ENCODE data around the gene VPS33A. TPM values are rescaled to one million over a fixed set of nuclear protein-coding genes. Genes with fewer than 3 reads are reported as not detected.

Gene VPS33A
- total and polyA plus RNA-seq, 10 of the 15 experiments (the other 5 are each of a cell fraction or from before 2014, with no cell fraction given) = 7.7 to 33.6 (median 21.6) TPM

- in situ Hi-C loops (cut with MboI) = no loop called here
- ATAC-seq = no peak; the same call in 2 of the 3 replicates
- Histone ChIP-seq H3K9ac (ENCODE audit: control insufficient read depth, insufficient read depth, low read length) (no peak overlapping the region), H3K4me3 (no peak overlapping the region), H3K27me3 (replicated peaks in 1 of 2; ENCODE audit: control insufficient read depth in 2 of 2, insufficient read depth in 2 of 2, low read length in 1 of 2) (no peaks in the 10 kb centered on the region), H3K4me2 (ENCODE audit: control insufficient read depth, insufficient read depth) (no peak overlapping the region), H3K27ac (ENCODE audit: control insufficient read depth, insufficient read depth) (no peak overlapping the region), H3K9me3 (replicated peaks; ENCODE audit: control insufficient read depth, insufficient read depth, low read length) (no peaks in the 10 kb centered on the region), H3K79me2 (ENCODE audit: control insufficient read depth, insufficient read depth, low read length) (no peaks in the 10 kb centered on the region), H2AFZ (ENCODE audit: control insufficient read depth, low read depth, low read length) (no peak overlapping the region), H3K4me1 (ENCODE audit: control insufficient read depth, insufficient read depth, low read length) (peaks cover 15% of the 10 kb centered on the region), H3K36me3 (ENCODE audit: control insufficient read depth in 2 of 2, insufficient read depth in 2 of 2, low read length in 1 of 2) (peaks cover 0 to 6% of the 10 kb centered on the region in 2 experiments; a peak in 2 of 4 replicates), H4K20me1 (ENCODE audit: control insufficient read depth, insufficient read depth) (no peaks in the 10 kb centered on the region)
- FAIRE-seq = no peak
- BruUV-seq (replicated peaks) = no TSS peak
- intact Hi-C loops (cut with micrococcal nuclease; ENCODE audit: unreplicated experiment) = no loop called here
- no peak for TF ChIP-seq SP1 (IDR thresholded peaks at IDR 0.05; ENCODE audit: low read depth, low read length)
- TF ChIP-seq, protein P1, sequence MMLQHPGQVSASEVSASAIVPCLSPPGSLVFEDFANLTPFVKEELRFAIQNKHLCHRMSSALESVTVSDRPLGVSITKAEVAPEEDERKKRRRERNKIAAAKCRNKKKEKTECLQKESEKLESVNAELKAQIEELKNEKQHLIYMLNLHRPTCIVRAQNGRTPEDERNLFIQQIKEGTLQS (IDR thresholded peaks at IDR 0.05; ENCODE audit: borderline replicate concordance, extremely low read depth, low read depth, low read length) = no peak
- TF ChIP-seq RUNX3 (IDR thresholded peaks at IDR 0.05; ENCODE audit: low read length) = 0 out of 2 replicates have a peak, but pooled peaks have one; percentile 15
- TF ChIP-seq CBX5 (IDR thresholded peaks at IDR 0.05; ENCODE audit: low read depth) = no peak
- no peak for TF ChIP-seq STAT1 (conservative IDR thresholded peaks at IDR 0.05)
- no peak for TF ChIP-seq ZNF24 (IDR thresholded peaks at IDR 0.05)
- no peak for TF ChIP-seq SPI1 (IDR thresholded peaks at IDR 0.05; ENCODE audit: borderline replicate concordance, insufficient read depth, low read depth, low read length)
- TF ChIP-seq TCF3 (IDR thresholded peaks at IDR 0.05; ENCODE audit: borderline replicate concordance, insufficient read depth, low read depth, low read length) = no peak
- TF ChIP-seq ETV6 (conservative IDR thresholded peaks at IDR 0.05 in 1 of 2, IDR thresholded peaks at IDR 0.05 in 1 of 2; ENCODE audit: borderline replicate concordance in 1 of 2, low read depth in 1 of 2) = no peak
- TF ChIP-seq TBL1XR1 (IDR thresholded peaks at IDR 0.05; ENCODE audit: low read depth, low read length) = no peak
- no peak for TF ChIP-seq TAF1 (IDR thresholded peaks at IDR 0.05; ENCODE audit: borderline replicate concordance, low read depth, low read length)
- no peak for TF ChIP-seq ATF7 (IDR thresholded peaks at IDR 0.05; ENCODE audit: low read depth)
- TF ChIP-seq ZNF207 (IDR thresholded peaks at IDR 0.05; ENCODE audit: borderline replicate concordance) = no peak
- TF ChIP-seq IRF3 (IDR thresholded peaks at IDR 0.05) = no peak
- TF ChIP-seq BHLHE40 (IDR thresholded peaks at IDR 0.05; ENCODE audit: borderline replicate concordance in 1 of 2, low read depth in 2 of 2, low read length in 1 of 2) = peak; percentile 92 to 94
- peak; percentile 47; the same call in 1 of the 2 replicates for TF ChIP-seq MTA2 (IDR thresholded peaks at IDR 0.05; ENCODE audit: low read depth)
- no peak for TF ChIP-seq CBFB (IDR thresholded peaks at IDR 0.05; ENCODE audit: low read depth)
- TF ChIP-seq IKZF1 (conservative IDR thresholded peaks at IDR 0.05) = no peak
- ChIA-PET POLR2A (interaction anchor here (0.5 to 1.0 kb wide), 3 partner anchors 18 to 1205 kb away, joined by 3 to 4 read pairs (median 3); partner anchors contain the start of gene ZCCHC8), RAD21 (ENCODE audit: unreplicated experiment) (interaction anchor here (1.8 kb wide), 1 partner anchor 23 kb away, joined by 7 read pairs; the partner anchor contains the start of gene VPS33A), SMC1A (ENCODE audit: uncharacterized antibody, unreplicated experiment) (interaction anchor here (0.7 to 2.2 kb wide), 5 partner anchors 18 to 77 kb away, joined by 3 to 5 read pairs (median 5); partner anchors contain the start of genes DIABLO and VPS33A), CTCF (interaction anchor here (1.5 to 1.7 kb wide), 2 partner anchors 22 to 23 kb away, joined by 4 to 7 read pairs; no protein-coding TSS in a partner anchor)
- DNase-seq (ENCODE audit: low read depth, low spot score) = no peak
- WGBS (ENCODE audit: insufficient coverage, insufficient replicate concordance, low lambda C conversion rate, missing lambda C conversion rate) = 67% methylated on average over 6 of the region's 6 CpGs
These were observed 22.3 kb downstream of the VPS33A start for GRCh38 chr12:122243965-122244364.
